AG04449 (cell line): ENCODE data around the gene URAD.

Experiments used
- CTCF ChIA-PET: fragments of 350-600 bp; formaldehyde crosslinking; extraction: SDS; loops from one replicate; lab custom pipeline; 2021; ENCODE audit warnings: antibody characterized with exemption; lab: Yijun Ruan, JAX
- POLR2A ChIA-PET: fragments of 400-600, 350-600 bp; formaldehyde crosslinking; extraction: SDS; loops from one replicate; lab custom pipeline; 2020; ENCODE audit warnings: antibody characterized with exemption, inconsistent platforms; lab: Yijun Ruan, JAX
- DNase-seq: peaks from one replicate; pipeline ENCODE4 v3.0.0-alpha.2; 2010; ENCODE audit warnings: low read depth, low spot score
- H3K4me3 ChIP-seq: 2 replicates; pipeline ENCODE4 v1.5.1; 2011; ENCODE audit warnings: low read depth, mild to moderate bottlenecking, control low read depth, low read length
- CTCF ChIP-seq: IDR thresholded peaks from one replicate; pipeline ENCODE4 v1.5.1; 2011; ENCODE audit warnings: mild to moderate bottlenecking, moderate library complexity, low read length, control low read depth, inconsistent platforms; ENCODE audit not compliant: insufficient read depth; ENCODE audit errors: missing control alignments

The URAD gene

GRCh38 chr13:27962982-27963381 is 25.5 kb downstream of the URAD start:
- ChIA-PET CTCF (interaction anchor here (0.6 to 1.8 kb wide), 4 partner anchors 9 to 136 kb away, joined by 3 to 7 read pairs (median 4); no protein-coding TSS in a partner anchor), POLR2A (no interaction called here)
- no peak for DNase-seq
- H3K4me3 ChIP-seq: no peak overlapping the region
- TF ChIP-seq CTCF: no peak

DNA sequence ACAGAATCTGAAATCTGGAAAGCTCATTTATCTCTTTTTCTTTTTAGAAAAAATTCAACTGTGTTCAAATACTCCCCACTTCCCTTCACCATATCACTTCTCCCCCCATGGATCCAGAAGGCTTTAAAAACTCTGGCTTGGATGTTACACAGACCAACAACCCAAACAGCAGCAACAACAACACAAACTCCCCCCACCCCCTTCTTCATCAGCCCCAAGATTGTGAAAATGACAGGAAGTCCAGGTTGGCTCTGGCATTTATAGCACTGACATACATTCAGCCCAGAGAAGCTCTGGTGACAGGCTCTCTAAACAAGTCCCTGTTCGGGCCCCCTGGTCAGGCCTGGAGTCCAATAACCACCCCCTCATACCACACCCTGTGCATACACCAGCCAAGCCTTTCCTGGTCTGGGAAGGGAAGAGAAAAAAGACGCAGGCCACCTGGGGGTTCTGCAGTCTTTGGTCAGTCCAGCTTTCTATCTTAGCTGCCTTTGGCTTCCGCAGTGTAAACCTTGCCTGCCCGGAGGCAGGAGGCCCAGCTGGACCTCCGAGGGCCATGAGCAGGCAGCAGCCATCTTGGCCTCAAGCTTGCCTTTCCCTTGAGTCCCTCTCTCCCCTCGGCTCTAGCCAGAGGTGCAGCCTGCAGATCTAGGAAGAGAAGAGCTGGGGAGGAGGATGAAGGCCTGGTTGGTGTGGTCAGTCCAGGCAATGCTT is 26.2 kb downstream of the URAD start:
- no peak for DNase-seq
- CTCF ChIA-PET: interaction anchor here (0.6 to 1.8 kb wide), 7 partner anchors 9 to 600 kb away, joined by 3 to 10 read pairs (median 4); no protein-coding TSS in a partner anchor

DNA sequence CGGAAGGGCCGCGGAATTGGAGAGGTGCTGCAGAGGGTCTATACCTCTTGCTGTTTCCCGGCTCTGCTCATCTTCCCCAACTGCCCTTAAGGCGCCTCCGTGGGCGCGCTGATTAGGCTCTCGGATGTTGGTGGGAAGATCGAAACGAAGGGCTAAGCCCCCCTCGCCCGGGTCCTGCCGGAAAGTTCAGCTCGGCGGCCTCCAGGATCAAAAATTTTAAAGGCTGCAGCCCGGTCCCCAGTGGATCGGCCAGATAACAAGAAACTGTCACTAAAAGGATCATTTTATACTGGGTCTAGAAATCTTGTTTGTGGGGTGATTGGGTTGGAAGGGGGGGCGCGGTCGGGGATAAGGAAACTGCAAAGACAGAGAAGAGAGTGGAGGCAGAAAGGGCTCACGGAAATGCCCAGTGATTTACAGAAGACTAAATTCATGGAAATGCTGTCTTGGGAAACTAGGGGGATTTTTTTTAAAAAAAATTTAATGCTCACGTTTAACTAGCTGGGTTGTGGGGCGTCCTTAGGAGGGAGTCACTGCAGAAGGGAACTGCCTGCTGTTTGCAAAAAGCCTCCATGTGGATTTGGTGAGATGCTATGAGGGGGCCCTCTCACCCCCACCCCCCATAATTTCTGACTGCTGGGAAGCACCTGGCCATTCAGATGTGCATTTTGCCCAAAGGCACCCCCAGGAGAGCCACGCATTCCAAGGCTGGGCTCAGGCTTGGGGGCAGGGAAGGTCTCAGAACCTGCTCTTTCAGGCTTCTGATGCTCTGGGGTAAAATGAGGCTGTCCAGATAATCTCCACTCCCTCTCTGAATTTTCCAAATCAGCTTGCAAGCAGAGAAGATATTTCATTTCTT is 27.0 kb downstream of the URAD start:
- no peak for DNase-seq
- ChIA-PET CTCF (interaction anchor here (0.9 to 1.8 kb wide), 7 partner anchors 8 to 600 kb away, joined by 3 to 10 read pairs (median 3); no protein-coding TSS in a partner anchor), POLR2A (interaction anchor here (0.8 kb wide), 1 partner anchor 423 kb away, joined by 4 read pairs; no protein-coding TSS in a partner anchor)
- TF ChIP-seq CTCF: no peak
- no peak overlapping the region for H3K4me3 ChIP-seq

More for the DNA sequence above, 26.2 kb downstream of the URAD start:
- TF ChIP-seq CTCF: no peak
- no peak overlapping the region for H3K4me3 ChIP-seq
- POLR2A ChIA-PET: interaction anchor here (0.8 kb wide), 1 partner anchor 423 kb away, joined by 4 read pairs; no protein-coding TSS in a partner anchor

DNA sequence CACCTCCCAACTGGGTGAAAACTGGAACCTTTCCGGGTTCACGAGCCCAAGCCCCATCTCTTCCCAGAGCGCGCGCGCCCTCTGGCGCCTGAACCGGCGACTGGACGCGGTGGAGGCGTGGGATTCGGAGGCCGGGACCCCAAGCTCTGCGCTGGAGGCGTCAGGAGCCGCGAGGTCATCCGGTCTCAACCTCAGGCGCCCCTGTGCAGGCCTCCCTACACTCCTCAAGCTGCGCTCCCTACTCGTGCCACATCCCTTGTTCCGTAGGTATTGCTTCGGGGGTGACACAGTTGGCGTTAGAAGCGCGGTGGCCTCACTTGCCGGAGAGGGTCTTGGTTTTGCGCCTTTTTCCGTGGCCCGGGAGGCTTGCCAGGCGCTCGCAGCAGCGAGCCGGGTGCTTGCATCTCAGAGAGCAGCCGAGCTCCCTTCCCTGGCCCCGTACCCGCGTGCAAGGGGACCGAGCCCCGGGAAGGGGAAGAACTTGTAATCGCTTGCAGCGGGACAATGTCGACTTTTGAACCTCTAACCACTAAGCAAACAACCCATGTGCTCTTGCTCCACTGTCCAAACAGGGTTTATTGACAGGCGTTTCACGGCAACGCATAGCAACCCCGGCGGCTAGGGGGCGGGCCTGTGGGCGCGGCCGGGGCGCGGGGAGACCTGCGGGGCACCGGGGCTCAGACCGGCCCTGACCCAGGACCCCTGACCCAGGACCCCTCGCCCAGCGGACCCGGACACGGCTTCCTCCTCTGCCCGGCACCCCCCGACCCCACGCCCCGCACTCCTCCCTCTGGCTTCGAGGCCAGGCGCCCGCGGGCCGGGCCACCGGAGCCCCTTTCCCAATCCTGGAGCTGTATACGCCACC is 27.9 kb downstream of the URAD start:
- TF ChIP-seq CTCF: peak; percentile 28
- ChIA-PET POLR2A (no interaction called here), CTCF (interaction anchor here (1.2 to 1.8 kb wide), 4 partner anchors 9 to 599 kb away, joined by 3 to 10 read pairs (median 4); no protein-coding TSS in a partner anchor)
- no peak for DNase-seq
- peak overlapping the region; percentile 15 for H3K4me3 ChIP-seq

DNA sequence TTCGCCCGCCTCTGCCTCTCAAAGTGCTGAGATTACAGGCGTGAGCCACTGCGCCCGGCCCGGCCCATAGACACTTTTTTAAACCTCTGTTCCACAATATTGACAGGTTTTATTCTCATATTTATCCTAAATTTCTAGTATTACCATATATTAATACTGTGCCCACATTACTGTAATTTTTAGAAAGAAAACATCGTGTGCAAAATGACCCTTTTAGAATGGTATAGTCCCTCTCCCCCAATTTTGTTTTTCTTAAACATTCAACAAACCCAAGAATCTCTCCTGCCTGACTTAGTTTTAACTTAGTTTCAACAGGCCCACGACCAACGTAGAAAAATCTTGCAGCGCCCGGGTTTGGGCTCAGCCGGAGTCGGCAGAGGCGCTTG is 28.5 kb downstream of the URAD start:
- POLR2A ChIA-PET: no interaction called here
- no peak for DNase-seq
- no peak overlapping the region for H3K4me3 ChIP-seq
- TF ChIP-seq CTCF: no peak
- CTCF ChIA-PET: interaction anchor here (1.2 kb wide), 1 partner anchor 8 kb away, joined by 3 read pairs; no protein-coding TSS in a partner anchor
